Measurements from ENCODE around the gene LOXL4.
A peak's percentile ranks its signal among the peaks of the same experiment; 100 is the strongest.

LOXL4 gene

DNA sequence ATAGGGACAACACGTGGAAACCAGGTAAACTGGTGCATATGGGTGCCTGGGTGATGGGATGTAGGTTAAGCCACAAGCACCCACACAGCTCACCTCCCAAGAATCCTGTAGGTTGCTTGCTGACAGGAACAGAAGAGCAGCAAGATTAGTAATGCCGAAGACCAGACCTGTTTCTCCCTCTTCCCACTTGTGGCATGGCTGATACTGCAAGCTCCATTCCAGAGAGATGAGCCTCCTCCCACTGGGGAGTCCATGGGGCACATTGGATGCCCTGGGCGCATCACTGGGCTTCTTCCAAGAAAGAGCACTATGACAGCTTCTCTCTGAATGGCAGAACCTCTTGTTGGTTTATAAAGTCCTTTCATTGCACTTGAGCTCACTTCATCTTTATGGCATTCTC is 44.4 kb upstream of the LOXL4 start:
- DNase-seq (ENCODE audit: low read depth) = no peak
- H3K4me3 ChIP-seq (ENCODE audit: low read depth, low read length) = no peak overlapping the region

DNA sequence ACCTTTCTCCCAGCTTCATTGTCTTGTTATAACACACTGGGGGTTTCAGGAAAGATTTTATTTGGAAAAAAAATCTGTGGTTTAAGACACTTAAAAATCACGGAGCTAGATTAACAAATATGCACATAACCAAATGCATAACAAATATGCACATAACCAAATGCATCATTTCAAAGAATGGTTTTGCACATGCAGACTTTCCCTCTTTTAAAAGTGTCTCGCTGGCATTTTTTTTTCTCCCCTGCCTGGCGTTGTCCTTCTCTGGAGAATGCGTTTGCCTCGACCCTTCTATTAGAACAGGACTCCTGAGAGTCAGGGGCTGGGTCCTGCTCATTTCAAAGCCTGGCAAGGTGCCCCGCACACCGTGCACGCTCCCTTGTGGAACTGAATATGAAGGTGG is 42.7 kb upstream of the LOXL4 start:
- no peak for DNase-seq (ENCODE audit: low read depth)
- H3K4me3 ChIP-seq (ENCODE audit: low read depth, low read length) = no peak overlapping the region
- TF ChIP-seq, protein P1, sequence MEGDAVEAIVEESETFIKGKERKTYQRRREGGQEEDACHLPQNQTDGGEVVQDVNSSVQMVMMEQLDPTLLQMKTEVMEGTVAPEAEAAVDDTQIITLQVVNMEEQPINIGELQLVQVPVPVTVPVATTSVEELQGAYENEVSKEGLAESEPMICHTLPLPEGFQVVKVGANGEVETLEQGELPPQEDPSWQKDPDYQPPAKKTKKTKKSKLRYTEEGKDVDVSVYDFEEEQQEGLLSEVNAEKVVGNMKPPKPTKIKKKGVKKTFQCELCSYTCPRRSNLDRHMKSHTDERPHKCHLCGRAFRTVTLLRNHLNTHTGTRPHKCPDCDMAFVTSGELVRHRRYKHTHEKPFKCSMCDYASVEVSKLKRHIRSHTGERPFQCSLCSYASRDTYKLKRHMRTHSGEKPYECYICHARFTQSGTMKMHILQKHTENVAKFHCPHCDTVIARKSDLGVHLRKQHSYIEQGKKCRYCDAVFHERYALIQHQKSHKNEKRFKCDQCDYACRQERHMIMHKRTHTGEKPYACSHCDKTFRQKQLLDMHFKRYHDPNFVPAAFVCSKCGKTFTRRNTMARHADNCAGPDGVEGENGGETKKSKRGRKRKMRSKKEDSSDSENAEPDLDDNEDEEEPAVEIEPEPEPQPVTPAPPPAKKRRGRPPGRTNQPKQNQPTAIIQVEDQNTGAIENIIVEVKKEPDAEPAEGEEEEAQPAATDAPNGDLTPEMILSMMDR (conservative IDR thresholded peaks at IDR 0.05; ENCODE audit: low read depth, low read length) = no peak

More for the DNA sequence above, 44.4 kb upstream of the LOXL4 start:
- TF ChIP-seq, protein P1 (conservative IDR thresholded peaks at IDR 0.05; ENCODE audit: low read depth, low read length) = no peak

DNA sequence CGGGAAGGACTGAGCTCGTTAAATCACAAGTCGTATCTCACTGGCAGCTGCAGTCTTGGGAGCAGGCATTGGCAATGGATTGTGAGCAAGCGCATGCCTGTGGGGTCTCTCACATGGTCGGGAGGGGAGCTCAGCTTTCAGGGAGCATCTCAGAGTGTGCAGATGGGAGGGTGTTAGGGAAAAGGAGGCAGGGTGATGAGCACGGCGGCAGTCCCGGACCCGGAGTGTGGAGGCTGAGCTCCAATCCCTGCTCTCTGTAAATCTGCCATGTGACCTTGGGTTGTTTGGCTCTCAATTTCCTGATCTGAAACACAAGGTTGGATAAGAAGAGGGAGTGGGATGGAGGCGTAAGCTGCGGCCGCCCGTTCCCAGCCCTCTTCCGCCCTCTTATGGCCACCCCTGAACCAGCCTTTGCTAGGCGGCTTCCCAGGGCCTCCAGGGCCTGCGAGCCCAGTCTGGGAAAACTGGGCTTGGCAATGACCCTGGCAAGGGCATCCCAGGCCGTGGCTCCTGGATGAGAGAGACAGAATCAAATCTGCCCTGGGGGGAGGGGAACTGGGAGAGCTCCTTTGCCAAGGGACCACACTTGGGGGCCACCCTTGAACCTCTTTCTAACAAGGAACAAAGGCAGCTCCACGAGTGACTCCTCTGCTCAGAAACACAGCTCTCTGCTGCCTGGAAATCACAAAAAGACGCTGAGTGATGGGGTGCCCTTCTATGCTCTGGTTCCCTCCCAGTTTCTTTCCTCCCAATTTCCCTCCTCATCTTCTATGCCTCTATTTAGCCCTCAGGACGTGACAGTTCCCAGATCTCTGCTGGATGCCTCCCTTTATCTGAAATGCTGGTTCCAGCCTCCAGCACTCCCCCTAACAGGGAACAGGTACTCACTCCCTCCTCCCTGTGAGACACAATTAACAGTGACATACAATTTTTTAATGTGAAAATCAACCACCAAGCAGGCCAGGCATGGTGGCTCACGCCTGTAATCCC is 41.7 kb upstream of the LOXL4 start:
- peak; percentile 88 for DNase-seq (ENCODE audit: low read depth)
- TF ChIP-seq, protein P1 (conservative IDR thresholded peaks at IDR 0.05; ENCODE audit: low read depth, low read length) = peak; percentile 97
- H3K4me3 ChIP-seq (ENCODE audit: low read depth, low read length) = peak overlapping the region; percentile 46

DNA sequence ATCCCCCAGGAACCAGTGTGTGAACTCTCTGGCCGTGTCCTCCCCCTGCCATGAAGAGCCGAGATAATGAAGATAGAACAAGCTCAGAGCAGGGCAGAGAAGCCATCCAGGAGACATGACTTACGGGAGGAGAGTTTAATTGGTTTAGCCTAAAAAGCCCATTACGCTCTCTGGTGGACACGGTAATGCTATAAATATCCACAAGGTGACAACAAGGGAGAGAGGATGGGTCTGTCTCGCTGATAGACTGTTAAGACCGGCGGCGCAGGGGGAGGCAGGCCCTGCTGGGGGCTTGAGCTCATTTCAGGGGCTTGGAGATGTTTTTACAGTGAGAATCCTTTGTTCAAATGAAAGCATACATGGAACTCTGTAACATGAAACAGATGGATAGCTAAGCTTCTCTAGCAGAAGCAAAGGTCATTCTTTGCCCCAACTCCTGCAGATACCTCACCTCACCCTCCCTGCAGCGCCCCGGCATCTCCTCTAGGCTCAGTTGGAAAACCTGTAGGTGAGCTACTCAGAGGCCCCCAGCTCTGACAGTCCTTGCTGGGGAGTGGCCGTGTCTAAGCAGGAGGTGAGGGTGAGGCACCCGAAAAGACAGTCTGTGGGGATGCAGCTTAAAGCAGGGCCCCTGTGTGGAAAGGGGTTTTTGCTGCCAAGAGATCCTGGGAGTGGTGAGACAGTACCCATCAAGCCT is 40.8 kb upstream of the LOXL4 start:
- TF ChIP-seq, protein P1 (conservative IDR thresholded peaks at IDR 0.05; ENCODE audit: low read depth, low read length) = peak; percentile 26
- peak; percentile 35 for DNase-seq (ENCODE audit: low read depth)
- peak overlapping the region; percentile 46 for H3K4me3 ChIP-seq (ENCODE audit: low read depth, low read length)

DNA sequence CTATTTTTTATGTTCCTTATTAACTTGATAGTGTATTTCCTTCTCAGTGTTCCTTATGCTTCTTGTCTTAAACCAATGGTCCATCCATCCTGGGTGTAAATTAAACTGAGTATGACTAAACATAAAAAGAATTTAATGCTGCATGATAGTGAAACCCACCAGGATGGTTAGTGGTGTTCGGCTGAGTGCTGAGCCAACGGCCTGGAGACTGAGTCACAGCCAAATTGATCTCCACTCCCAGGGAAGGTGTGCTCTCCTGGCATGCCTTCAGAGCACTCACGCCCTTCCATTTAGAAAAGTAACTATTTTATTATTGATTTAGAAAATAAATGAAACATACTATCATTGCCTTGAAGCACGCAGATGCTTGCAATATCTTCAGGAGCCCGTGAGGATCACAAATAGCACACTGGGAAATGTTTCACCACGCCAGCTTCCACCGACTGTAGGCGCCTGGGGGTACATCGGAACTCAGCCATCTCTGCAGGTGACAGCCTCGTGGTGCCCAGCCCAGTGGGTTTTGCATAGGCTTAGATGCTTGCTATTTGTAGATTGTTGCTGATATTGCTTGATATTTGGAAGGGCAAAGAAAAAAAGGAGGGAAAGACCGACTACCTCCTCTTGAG is 40.0 kb upstream of the LOXL4 start:
- TF ChIP-seq, protein P1 (conservative IDR thresholded peaks at IDR 0.05; ENCODE audit: low read depth, low read length) = no peak
- no peak overlapping the region for H3K4me3 ChIP-seq (ENCODE audit: low read depth, low read length)

DNA sequence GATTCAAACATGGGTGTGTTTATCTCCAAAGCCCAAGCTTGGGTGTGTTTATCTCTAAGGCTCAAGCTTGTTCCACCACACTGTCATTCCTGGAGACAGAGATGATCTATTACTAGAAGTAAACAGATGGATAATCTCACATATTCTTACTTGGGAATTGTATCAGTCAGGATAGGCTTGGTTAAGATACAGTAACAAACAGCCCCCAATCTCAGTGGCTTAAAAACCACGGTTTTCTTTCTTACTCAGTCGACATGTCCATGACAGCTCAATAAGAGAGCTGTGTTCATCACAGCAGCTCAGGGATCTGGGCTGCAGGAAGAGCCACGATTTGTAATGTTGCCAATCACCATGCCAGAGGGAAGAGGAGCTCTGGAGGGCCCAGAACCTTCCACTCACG is 38.5 kb upstream of the LOXL4 start:
- TF ChIP-seq, protein P1 (conservative IDR thresholded peaks at IDR 0.05; ENCODE audit: low read depth, low read length) = no peak
- DNase-seq (ENCODE audit: low read depth) = no peak
- no peak overlapping the region for H3K4me3 ChIP-seq (ENCODE audit: low read depth, low read length)

More for the DNA sequence above, 40.0 kb upstream of the LOXL4 start:
- no peak for DNase-seq (ENCODE audit: low read depth)

Measured in choroid plexus epithelial cell (primary cell).